GM19023 (cell line): ENCODE measurements around the gene ZNF487.
"Not testable (repeated sequence)": the region's sequence is repeated elsewhere in the genome, so short reads cannot be mapped to it uniquely, and the experiment has no call there.

Source experiments
- ATAC-seq: cut with Tn5 transposase; IDR thresholded peaks from one replicate; pipeline ENCODE4 v1.9.1; 2021; ENCODE audit warnings: mild to moderate bottlenecking, moderate library complexity; ENCODE audit not compliant: unreplicated experiment

The ZNF487 gene

GRCh38 chr10:43403911-43404703, 32.8 kb upstream of the ZNF487 start:
- no peak for ATAC-seq

- no peak for ATAC-seq
These were observed 32.2 kb upstream of the ZNF487 start for GRCh38 chr10:43404704-43405084.

GRCh38 chr10:43407148-43407575, 29.7 kb upstream of the ZNF487 start:
- peak; percentile 19 for ATAC-seq

GRCh38 chr10:43407576-43408330, 29.2 kb upstream of the ZNF487 start:
- peak; percentile 46 for ATAC-seq

GRCh38 chr10:43408331-43408709, 28.6 kb upstream of the ZNF487 start:
- ATAC-seq = no peak

- peak; percentile 72 for ATAC-seq
These were observed 28.1 kb upstream of the ZNF487 start, which contains the start of gene HNRNPF for GRCh38 chr10:43408710-43409384. TSS of gene HNRNPF (minus strand) at chr10:43409186. CDS start at chr10:43387884, 21,302 bp downstream.

- peak; percentile 0 for ATAC-seq
These were observed 27.4 kb upstream of the ZNF487 start for GRCh38 chr10:43409385-43410109.

GRCh38 chr10:43410345-43410744, 26.6 kb upstream of the ZNF487 start:
- ATAC-seq = no peak

- ATAC-seq = no peak
These were observed 25.4 kb upstream of the ZNF487 start for GRCh38 chr10:43411536-43411935.

- ATAC-seq = no peak
These were observed 21.4 kb upstream of the ZNF487 start for GRCh38 chr10:43415544-43415943.

- no peak for ATAC-seq
These were observed 18.8 kb upstream of the ZNF487 start for GRCh38 chr10:43417950-43418768.

GRCh38 chr10:43419997-43420368, 16.9 kb upstream of the ZNF487 start:
- ATAC-seq = no peak

GRCh38 chr10:43420369-43421200, 16.3 kb upstream of the ZNF487 start:
- peak; percentile 87 for ATAC-seq

- ATAC-seq = no peak
These were observed 15.8 kb upstream of the ZNF487 start for GRCh38 chr10:43421201-43421507.

- no peak for ATAC-seq
These were observed 15.4 kb upstream of the ZNF487 start for GRCh38 chr10:43421519-43421918.

- ATAC-seq = not testable (repeated sequence)
These were observed 15.0 kb upstream of the ZNF487 start for GRCh38 chr10:43421944-43422343.

- ATAC-seq = no peak
These were observed 12.5 kb upstream of the ZNF487 start for GRCh38 chr10:43424416-43424815.

GRCh38 chr10:43426476-43426875, 10.4 kb upstream of the ZNF487 start:
- ATAC-seq = not testable (repeated sequence)

- no peak for ATAC-seq
These were observed 9.6 kb upstream of the ZNF487 start for GRCh38 chr10:43427166-43427825.
